Measurements from ENCODE around the gene SPATA16.

DNA sequence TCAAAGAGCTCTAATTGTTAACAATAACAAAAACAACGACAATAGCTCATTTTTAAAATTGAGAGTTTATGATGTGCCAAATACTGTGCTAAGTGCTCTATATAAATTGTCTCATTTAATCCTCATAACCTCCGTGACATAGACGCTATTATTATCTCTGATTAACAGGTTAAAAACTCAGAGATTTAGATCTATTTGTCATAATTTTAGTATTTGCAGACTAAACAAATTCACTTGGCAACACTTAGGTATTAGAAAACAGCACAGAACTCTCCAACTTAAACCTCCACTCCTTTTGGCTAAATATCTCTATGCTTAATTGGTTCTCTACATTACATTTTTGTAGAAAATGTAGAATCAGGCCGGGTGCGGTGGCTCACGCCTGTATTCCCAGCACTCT is 136.4 kb downstream of the SPATA16 start:
- TF ChIP-seq, protein P1, sequence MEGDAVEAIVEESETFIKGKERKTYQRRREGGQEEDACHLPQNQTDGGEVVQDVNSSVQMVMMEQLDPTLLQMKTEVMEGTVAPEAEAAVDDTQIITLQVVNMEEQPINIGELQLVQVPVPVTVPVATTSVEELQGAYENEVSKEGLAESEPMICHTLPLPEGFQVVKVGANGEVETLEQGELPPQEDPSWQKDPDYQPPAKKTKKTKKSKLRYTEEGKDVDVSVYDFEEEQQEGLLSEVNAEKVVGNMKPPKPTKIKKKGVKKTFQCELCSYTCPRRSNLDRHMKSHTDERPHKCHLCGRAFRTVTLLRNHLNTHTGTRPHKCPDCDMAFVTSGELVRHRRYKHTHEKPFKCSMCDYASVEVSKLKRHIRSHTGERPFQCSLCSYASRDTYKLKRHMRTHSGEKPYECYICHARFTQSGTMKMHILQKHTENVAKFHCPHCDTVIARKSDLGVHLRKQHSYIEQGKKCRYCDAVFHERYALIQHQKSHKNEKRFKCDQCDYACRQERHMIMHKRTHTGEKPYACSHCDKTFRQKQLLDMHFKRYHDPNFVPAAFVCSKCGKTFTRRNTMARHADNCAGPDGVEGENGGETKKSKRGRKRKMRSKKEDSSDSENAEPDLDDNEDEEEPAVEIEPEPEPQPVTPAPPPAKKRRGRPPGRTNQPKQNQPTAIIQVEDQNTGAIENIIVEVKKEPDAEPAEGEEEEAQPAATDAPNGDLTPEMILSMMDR (IDR thresholded peaks at IDR 0.05), result no peak
- TF ChIP-seq EZH2 (IDR thresholded peaks at IDR 0.05; ENCODE audit: borderline replicate concordance, insufficient read depth, low read depth, low read length, poor library complexity, severe bottlenecking), result no peak

All from B cell (primary cell).